ENCODE results near the gene MFSD1. TPM values are rescaled to one million over a fixed set of nuclear protein-coding genes. Genes with fewer than 3 reads are reported as not detected.

Gene MFSD1
- total RNA-seq, 1 donor from 2014 or later: 24.1 TPM

GRCh38 chr3:158837240-158837639 lies 35.4 kb downstream of the MFSD1 start:
- no peak overlapping the region for H3K4me3 Mint-ChIP-seq (ENCODE audit: low read depth)
- DNase-seq (ENCODE audit: low spot score): no peak
- no peaks in the 10 kb centered on the region for H3K9me3 Mint-ChIP-seq
- peaks cover 1% of the 10 kb centered on the region for H3K27me3 Mint-ChIP-seq (ENCODE audit: low read depth)
- no peaks in the 10 kb centered on the region for H3K4me1 Mint-ChIP-seq (ENCODE audit: low read depth)
- H3K27ac Mint-ChIP-seq: no peak overlapping the region
- intact Hi-C loops (cut with micrococcal nuclease): no loop called here
- no peaks in the 10 kb centered on the region for H3K36me3 Mint-ChIP-seq (ENCODE audit: low read depth)

DNA sequence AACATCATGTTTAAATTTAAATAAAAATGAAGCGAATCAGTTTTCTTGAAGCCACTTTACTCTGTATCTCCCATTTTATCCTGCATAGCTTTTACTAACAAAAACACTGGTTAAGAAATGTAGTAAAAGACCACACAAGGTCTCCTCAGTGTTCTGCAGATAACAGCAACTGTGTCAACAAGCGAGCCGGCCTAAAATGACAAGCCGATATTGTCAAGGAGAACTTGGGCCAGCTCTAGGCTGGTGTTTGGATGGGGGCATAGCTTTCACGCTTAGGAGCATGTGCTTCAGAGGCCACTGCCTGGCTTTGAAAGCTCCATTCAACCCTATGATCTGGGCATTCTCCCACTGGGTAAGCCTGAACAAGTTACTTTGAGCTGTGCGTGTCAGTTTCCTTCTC lies 38.1 kb downstream of the MFSD1 start:
- intact Hi-C loops (cut with micrococcal nuclease): loop anchor here (10.0 kb wide), 1 partner anchor 965 kb away; no protein-coding TSS in a partner anchor
- no peaks in the 10 kb centered on the region for H3K9me3 Mint-ChIP-seq
- no peak overlapping the region for H3K4me3 Mint-ChIP-seq (ENCODE audit: low read depth)
- no peaks in the 10 kb centered on the region for H3K36me3 Mint-ChIP-seq (ENCODE audit: low read depth)
- no peaks in the 10 kb centered on the region for H3K4me1 Mint-ChIP-seq (ENCODE audit: low read depth)
- no peak overlapping the region for H3K27ac Mint-ChIP-seq
- peaks cover 1% of the 10 kb centered on the region for H3K27me3 Mint-ChIP-seq (ENCODE audit: low read depth)
- DNase-seq (ENCODE audit: low spot score): no peak

- H3K27ac Mint-ChIP-seq: no peak overlapping the region
- no peak for DNase-seq (ENCODE audit: low spot score)
- intact Hi-C loops (cut with micrococcal nuclease): loop anchor here (10.0 kb wide), 1 partner anchor 963 kb away; no protein-coding TSS in a partner anchor
- no peaks in the 10 kb centered on the region for H3K36me3 Mint-ChIP-seq (ENCODE audit: low read depth)
- no peaks in the 10 kb centered on the region for H3K9me3 Mint-ChIP-seq
- H3K27me3 Mint-ChIP-seq (ENCODE audit: low read depth): peaks cover 1% of the 10 kb centered on the region
- peaks cover 5% of the 10 kb centered on the region for H3K4me1 Mint-ChIP-seq (ENCODE audit: low read depth)
- H3K4me3 Mint-ChIP-seq (ENCODE audit: low read depth): no peak overlapping the region
Observed at GRCh38 chr3:158841387-158841786, 39.5 kb downstream of the MFSD1 start.

- DNase-seq (ENCODE audit: low spot score): no peak
- H3K9me3 Mint-ChIP-seq: no peaks in the 10 kb centered on the region
- no peak overlapping the region for H3K4me3 Mint-ChIP-seq (ENCODE audit: low read depth)
- H3K36me3 Mint-ChIP-seq (ENCODE audit: low read depth): no peaks in the 10 kb centered on the region
- peaks cover 8% of the 10 kb centered on the region for H3K4me1 Mint-ChIP-seq (ENCODE audit: low read depth)
- intact Hi-C loops (cut with micrococcal nuclease): loop anchor here (10.0 kb wide), 1 partner anchor 962 kb away; no protein-coding TSS in a partner anchor
- H3K27me3 Mint-ChIP-seq (ENCODE audit: low read depth): no peaks in the 10 kb centered on the region
- no peak overlapping the region for H3K27ac Mint-ChIP-seq
Observed at GRCh38 chr3:158842976-158843375, 41.1 kb downstream of the MFSD1 start.

GRCh38 chr3:158845765-158846350 lies 44.0 kb downstream of the MFSD1 start:
- no peak overlapping the region for H3K4me3 Mint-ChIP-seq (ENCODE audit: low read depth)
- no peaks in the 10 kb centered on the region for H3K9me3 Mint-ChIP-seq
- intact Hi-C loops (cut with micrococcal nuclease): loop anchor here (1.0 to 10.0 kb wide), 2 partner anchors 414 to 959 kb away; no protein-coding TSS in a partner anchor
- DNase-seq (ENCODE audit: low spot score): no peak
- H3K4me1 Mint-ChIP-seq (ENCODE audit: low read depth): peaks cover 8% of the 10 kb centered on the region
- H3K36me3 Mint-ChIP-seq (ENCODE audit: low read depth): no peaks in the 10 kb centered on the region
- no peak overlapping the region for H3K27ac Mint-ChIP-seq
- no peaks in the 10 kb centered on the region for H3K27me3 Mint-ChIP-seq (ENCODE audit: low read depth)

DNA sequence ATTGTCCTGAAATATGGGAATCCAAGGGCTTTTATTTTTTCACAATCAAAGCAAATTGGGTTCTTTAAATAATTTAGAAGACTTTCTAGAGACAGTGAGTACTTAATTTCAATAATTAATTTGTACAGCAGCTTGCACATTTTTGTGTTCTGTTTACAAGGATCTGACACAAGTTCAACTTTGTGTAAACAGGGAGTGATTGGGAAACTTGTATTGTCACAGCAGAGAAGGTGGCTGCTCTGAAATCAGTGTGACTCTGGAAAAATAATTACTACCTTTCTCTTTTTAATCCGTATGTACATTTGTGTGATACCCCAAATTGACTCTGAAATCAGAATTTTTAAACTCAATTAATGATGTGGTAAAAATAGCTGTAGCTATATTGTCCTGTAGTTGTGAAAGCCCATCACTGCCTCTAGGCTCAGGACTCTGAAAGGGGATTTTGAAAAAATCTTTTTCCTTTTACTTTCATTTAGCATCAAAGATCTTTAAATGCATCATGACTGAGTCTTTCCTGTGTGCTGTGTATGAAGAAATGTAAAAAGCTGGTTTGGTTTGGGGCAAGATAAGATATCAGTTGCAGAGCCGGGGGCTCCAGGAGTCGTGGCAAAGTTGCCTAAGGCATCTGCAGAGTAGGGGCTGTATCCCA lies 45.1 kb downstream of the MFSD1 start:
- Mint-ChIP-seq H3K36me3 (ENCODE audit: low read depth) (no peaks in the 10 kb centered on the region), H3K27ac (no peak overlapping the region), H3K4me3 (ENCODE audit: low read depth) (no peak overlapping the region), H3K4me1 (ENCODE audit: low read depth) (peaks cover 8% of the 10 kb centered on the region), H3K27me3 (ENCODE audit: low read depth) (no peaks in the 10 kb centered on the region), H3K9me3 (no peaks in the 10 kb centered on the region)
- intact Hi-C loops (cut with micrococcal nuclease): loop anchor here (10.0 kb wide), 1 partner anchor 958 kb away; no protein-coding TSS in a partner anchor
- no peak for DNase-seq (ENCODE audit: low spot score)

DNA sequence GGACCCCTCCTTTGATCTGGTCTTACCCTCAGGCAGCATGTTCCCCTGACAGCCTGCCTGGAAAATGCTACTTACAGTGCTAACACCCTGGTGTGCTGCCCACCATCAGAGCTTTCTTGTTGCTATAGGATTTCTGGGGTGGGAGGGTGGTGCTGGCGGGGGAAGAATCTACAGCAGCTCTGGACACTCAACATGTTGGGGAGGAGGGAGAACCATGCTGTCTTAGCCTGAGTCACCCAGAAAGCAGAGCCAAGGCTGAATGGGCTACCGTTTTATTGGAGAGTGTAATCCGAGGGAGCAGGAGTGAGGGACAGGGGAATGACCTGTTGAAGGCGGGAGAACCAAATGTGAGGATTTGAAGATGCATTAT lies 45.6 kb downstream of the MFSD1 start:
- DNase-seq (ENCODE audit: low spot score): no peak
- intact Hi-C loops (cut with micrococcal nuclease): loop anchor here (10.0 kb wide), 1 partner anchor 957 kb away; no protein-coding TSS in a partner anchor
- Mint-ChIP-seq H3K27me3 (ENCODE audit: low read depth) (no peaks in the 10 kb centered on the region), H3K9me3 (no peaks in the 10 kb centered on the region), H3K27ac (no peak overlapping the region), H3K36me3 (ENCODE audit: low read depth) (no peaks in the 10 kb centered on the region), H3K4me3 (ENCODE audit: low read depth) (no peak overlapping the region), H3K4me1 (ENCODE audit: low read depth) (peaks cover 8% of the 10 kb centered on the region)

GRCh38 chr3:158847885-158848284 lies 46.0 kb downstream of the MFSD1 start:
- H3K27ac Mint-ChIP-seq: no peak overlapping the region

DNA sequence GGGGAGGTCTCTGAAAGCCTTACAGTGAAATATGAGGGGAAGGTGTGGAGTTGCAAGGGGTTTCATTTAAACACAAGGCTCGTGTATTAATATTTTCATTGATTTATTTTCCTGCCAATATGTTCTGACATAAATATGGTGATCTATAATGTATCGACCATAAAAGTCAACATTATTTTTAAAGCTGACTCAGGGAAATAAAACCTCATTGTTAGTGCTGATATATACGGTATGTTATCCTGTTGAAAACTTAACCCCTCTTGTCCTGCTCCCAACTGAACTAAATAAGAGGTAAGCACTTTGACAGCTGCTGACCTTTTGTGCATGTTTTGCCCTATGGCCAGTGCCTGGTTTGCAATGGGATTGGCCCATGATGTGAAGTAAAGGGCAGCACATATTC lies 47.9 kb downstream of the MFSD1 start:
- Mint-ChIP-seq H3K9me3 (no peaks in the 10 kb centered on the region), H3K27ac (no peak overlapping the region), H3K27me3 (ENCODE audit: low read depth) (no peaks in the 10 kb centered on the region), H3K36me3 (ENCODE audit: low read depth) (no peaks in the 10 kb centered on the region), H3K4me1 (ENCODE audit: low read depth) (peaks cover 8% of the 10 kb centered on the region), H3K4me3 (ENCODE audit: low read depth) (no peak overlapping the region)
- intact Hi-C loops (cut with micrococcal nuclease): loop anchor here (10.0 kb wide), 1 partner anchor 955 kb away; no protein-coding TSS in a partner anchor
- DNase-seq (ENCODE audit: low spot score): no peak

More at GRCh38 chr3:158847885-158848284, 46.0 kb downstream of the MFSD1 start:
- no peaks in the 10 kb centered on the region for H3K36me3 Mint-ChIP-seq (ENCODE audit: low read depth)
- H3K4me1 Mint-ChIP-seq (ENCODE audit: low read depth): peaks cover 8% of the 10 kb centered on the region
- DNase-seq (ENCODE audit: low spot score): no peak
- H3K27me3 Mint-ChIP-seq (ENCODE audit: low read depth): no peaks in the 10 kb centered on the region
- intact Hi-C loops (cut with micrococcal nuclease): loop anchor here (10.0 kb wide), 1 partner anchor 957 kb away; no protein-coding TSS in a partner anchor
- no peaks in the 10 kb centered on the region for H3K9me3 Mint-ChIP-seq
- no peak overlapping the region for H3K4me3 Mint-ChIP-seq (ENCODE audit: low read depth)

- H3K27me3 Mint-ChIP-seq (ENCODE audit: low read depth): peaks cover 2% of the 10 kb centered on the region
- no peak overlapping the region for H3K4me3 Mint-ChIP-seq (ENCODE audit: low read depth)
Observed at GRCh38 chr3:158859362-158859761, 57.5 kb downstream of the MFSD1 start.

GRCh38 chr3:158863247-158863646 lies 61.4 kb downstream of the MFSD1 start:
- intact Hi-C loops (cut with micrococcal nuclease): no loop called here
- Mint-ChIP-seq H3K4me3 (ENCODE audit: low read depth) (no peak overlapping the region), H3K27ac (no peak overlapping the region), H3K36me3 (ENCODE audit: low read depth) (no peaks in the 10 kb centered on the region), H3K27me3 (ENCODE audit: low read depth) (no peaks in the 10 kb centered on the region), H3K9me3 (no peaks in the 10 kb centered on the region), H3K4me1 (ENCODE audit: low read depth) (no peaks in the 10 kb centered on the region)
- no peak for DNase-seq (ENCODE audit: low spot score)

More at GRCh38 chr3:158859362-158859761, 57.5 kb downstream of the MFSD1 start:
- Mint-ChIP-seq H3K9me3 (peaks cover 4% of the 10 kb centered on the region), H3K4me1 (ENCODE audit: low read depth) (no peaks in the 10 kb centered on the region), H3K27ac (no peak overlapping the region), H3K36me3 (ENCODE audit: low read depth) (no peaks in the 10 kb centered on the region)
- no peak for DNase-seq (ENCODE audit: low spot score)
- intact Hi-C loops (cut with micrococcal nuclease): no loop called here

DNA sequence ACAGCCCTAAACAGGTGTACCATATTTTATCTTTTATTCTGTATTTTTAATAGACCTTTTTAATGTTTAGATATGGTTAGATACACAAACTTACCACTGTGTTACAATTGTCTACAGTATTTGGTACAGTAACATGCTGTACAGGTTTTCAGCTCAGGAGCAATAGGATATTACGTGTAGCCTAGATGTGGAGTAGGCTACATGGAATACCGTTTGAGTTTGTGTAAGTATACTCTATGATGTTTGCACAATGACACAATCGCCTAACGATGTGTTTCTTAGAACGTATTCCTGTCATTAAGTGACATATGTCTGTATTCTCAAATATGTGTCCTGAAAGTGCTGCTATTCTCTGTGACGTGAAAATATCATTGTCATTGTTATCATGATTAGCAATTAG lies 62.6 kb downstream of the MFSD1 start:
- Mint-ChIP-seq H3K36me3 (ENCODE audit: low read depth) (no peaks in the 10 kb centered on the region), H3K4me1 (ENCODE audit: low read depth) (no peaks in the 10 kb centered on the region), H3K27me3 (ENCODE audit: low read depth) (no peaks in the 10 kb centered on the region), H3K9me3 (no peaks in the 10 kb centered on the region), H3K27ac (no peak overlapping the region), H3K4me3 (ENCODE audit: low read depth) (no peak overlapping the region)
- intact Hi-C loops (cut with micrococcal nuclease): no loop called here
- DNase-seq (ENCODE audit: low spot score): no peak

GRCh38 chr3:158875700-158876099 lies 73.8 kb downstream of the MFSD1 start:
- no peaks in the 10 kb centered on the region for H3K4me1 Mint-ChIP-seq (ENCODE audit: low read depth)
- H3K4me3 Mint-ChIP-seq (ENCODE audit: low read depth): no peak overlapping the region
- H3K36me3 Mint-ChIP-seq (ENCODE audit: low read depth): no peaks in the 10 kb centered on the region
- H3K9me3 Mint-ChIP-seq: no peaks in the 10 kb centered on the region
- intact Hi-C loops (cut with micrococcal nuclease): no loop called here
- no peaks in the 10 kb centered on the region for H3K27me3 Mint-ChIP-seq (ENCODE audit: low read depth)
- no peak overlapping the region for H3K27ac Mint-ChIP-seq
- no peak for DNase-seq (ENCODE audit: low spot score)

Measured in activated T-helper 2 cell treated with anti-CD3 and anti-CD28 coated beads, Interferon-gamma antibody, Interleukin-2, Interleukin-4, amounts not matched to agents 10 μg/mL and 5 μg/mL and 100 μg/mL, durations not matched to agents 14 hours and 24 hours and 36 hours (primary cell).